Measurements from ENCODE around the gene PRRT1.

The PRRT1 gene

DNA sequence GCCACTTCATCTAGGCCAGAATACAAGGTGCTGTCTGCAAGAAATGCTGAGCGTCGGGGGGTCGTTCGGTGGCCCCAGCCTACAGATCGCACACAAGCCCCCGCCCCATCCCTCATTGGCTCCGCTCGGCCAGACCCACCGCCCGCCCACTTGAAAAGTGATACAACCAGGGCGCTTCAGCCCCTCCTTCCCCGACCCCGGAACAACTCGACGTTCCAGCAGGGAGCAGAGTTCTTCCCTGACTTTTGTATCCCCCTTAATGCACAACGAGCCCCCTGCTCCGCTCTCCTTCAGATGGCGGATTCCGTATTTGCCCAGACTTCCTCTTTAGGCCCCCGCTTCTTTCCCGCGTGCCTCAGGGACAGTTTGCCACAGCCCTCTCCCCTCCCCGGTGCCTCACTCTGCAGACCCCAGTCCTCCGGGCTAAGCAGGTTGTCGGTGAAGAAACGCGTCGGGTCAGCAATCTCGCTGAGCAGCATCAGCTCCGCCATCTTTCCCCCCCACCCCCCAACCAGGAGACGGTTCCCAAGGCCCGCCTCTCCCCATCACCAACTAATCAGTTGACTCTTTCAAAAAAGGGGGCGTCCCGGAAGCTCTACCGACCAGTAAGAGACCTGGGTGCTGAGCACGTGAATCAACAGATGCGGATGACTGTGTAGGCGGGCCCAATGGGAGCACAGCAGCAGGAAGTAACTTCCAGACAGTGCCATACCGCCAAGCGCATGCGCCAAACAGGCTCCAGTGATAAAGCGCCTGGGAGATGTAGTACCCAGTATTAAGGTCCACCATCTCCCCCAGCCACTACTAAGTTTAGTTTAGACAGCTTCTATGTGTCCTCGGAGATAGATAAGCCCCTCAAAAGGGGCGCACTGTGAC lies 23.8 kb downstream of the PRRT1 start, which contains the start of gene ATF6B:
Gene ATF6B, minus strand, starts transcription at position 530 of the 876 bp plus-strand sequence. Its CDS starts 39 bp downstream, at position 491.
- peak; percentile 86 to 92 for DNase-seq (ENCODE audit: low read depth in 1 of 2, low spot score in 1 of 2)

DNA sequence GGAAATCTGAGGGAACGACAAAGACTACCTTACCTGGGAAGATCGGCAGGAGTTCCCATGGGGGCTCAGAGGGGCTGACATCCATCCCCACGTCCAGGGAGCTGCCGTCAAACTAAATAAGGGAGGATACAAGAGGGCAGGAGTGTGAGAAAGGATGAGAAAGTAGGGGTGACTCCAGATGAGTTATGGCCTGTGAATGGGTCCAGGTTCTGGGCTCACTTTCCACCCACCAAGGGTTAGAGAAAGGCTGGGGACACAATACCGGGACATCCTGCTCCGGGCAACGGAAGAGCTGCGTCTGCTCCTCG lies 24.4 kb downstream of the PRRT1 start:
- DNase-seq (ENCODE audit: low read depth in 1 of 2, low spot score in 1 of 2) = no peak

DNA sequence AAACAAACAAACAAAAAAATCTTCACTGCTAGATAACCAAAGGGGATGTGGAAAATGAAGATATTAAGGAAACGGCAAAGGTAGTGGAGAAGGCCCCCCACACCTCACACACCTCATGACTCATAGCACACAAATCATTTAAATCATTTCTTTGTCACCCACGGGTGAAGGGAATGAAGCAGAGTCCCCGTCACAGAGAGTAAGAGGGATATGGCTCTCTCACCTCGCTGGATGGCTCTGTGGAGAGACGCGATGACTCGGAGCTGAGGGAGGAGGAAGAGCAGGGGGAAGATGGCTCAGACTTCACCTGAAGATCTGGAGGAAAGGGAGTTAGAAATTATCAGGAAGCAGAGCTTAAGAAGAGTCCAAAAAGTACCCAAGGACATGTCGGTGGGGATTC lies 24.9 kb downstream of the PRRT1 start:
- DNase-seq (ENCODE audit: low read depth in 1 of 2, low spot score in 1 of 2) = no peak

DNA sequence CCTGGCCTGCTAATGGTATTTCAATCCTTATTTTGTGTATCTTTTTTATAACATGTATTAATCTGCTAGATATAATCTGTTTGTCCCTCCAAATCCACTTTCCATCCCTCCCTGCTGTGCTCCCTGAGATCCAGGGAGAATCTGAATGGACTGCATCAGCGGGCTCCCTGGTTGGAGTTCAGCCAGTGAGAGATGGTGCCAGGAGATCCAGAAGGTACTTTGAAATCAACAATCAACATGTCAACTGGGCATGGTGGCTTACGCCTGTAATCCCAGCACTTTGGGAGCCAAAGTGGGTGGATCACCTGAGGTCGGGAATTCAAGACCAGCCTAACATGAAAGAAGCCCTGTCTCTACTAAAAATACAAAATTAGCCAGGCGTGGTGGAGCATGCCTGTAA lies 28.1 kb downstream of the PRRT1 start:
- DNase-seq (ENCODE audit: low read depth in 1 of 2, low spot score in 1 of 2) = no peak

DNA sequence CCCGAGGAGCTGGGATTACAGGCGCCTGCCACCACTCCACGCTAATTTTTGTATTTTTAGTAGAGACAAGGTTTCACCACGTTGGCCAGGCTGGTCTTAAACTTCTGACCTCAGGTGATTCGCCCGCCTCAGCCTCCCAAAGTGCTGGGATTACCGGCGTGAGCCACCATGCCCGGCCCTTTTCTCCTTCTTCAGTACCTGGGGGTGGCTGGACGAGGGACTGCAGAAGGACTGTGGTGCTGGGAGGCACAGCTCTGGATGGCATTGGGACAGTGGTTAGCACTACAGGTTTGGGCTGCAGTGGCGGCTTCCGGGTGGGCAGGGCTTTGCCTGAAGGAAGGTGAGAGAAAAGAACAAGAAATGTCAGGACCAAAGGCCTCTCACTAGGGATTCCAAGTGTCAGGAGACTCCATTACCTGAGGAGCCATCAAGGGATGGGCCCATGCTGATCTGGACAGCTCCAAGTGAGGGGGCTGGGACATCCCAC lies 31.1 kb downstream of the PRRT1 start:
- no peak for DNase-seq (ENCODE audit: low read depth in 1 of 2, low spot score in 1 of 2)

DNA sequence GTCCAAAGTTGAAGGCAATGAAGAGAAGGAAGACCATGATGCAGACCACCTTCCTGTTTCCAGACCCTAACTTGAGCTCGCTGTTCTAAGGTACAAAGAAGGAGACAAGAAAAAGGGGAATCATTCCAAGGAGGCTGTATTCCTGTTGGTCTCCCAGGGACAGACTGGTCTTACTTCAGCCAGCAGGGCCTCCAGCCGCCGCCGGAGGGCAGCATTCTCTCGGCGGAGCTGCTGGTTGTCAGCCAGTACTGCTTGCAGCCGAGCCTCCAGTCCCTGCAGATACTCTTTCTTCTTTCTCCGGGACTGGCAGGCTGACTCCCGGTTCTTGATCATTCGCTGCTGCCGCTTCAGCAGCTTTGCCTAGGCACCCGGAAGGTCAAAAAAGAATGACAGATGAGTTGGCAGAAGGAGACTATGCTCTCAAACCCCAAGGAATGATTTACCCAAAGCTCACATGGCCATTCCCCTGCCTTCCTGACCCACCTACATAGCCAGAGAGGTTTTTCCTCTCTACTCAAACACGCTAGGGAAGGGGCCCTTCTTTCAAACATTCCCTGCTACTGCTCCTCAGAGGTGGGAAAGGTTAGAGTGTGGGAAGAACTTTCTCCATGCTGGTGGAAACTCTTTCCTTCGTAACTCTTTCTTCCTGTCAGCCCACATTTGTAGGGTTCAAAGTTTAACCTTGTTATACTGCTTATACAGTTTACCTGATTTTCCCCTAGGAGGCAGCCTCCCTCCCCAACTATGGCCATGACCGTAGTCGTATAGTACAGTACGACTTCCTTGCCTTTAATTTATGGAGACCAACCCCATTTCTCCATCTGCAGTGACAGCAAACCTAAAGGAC lies 32.7 kb downstream of the PRRT1 start:
- peak; percentile 32 to 51 for DNase-seq (ENCODE audit: low read depth in 1 of 2, low spot score in 1 of 2)

DNA sequence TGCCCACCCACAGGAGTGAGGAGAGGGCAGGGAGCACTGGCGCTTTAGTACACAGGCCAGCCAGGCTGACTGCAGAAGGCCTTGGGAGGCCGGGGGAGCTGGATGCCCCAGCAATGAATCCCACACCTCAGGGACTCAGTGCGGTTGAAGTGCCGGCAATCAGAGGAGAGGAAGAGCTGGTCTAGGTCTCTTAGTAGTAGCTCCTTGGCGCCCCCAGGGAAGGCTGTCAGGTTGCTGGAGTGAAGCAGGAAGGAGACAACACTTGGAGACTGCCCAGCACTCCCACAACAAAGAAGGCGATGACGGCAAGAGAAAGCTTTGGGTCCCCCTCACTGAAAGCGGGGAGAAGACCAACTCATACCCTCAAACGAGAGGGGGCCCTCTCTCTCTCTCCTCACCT lies 34.3 kb downstream of the PRRT1 start:
- no peak for DNase-seq (ENCODE audit: low read depth in 1 of 2, low spot score in 1 of 2)

DNA sequence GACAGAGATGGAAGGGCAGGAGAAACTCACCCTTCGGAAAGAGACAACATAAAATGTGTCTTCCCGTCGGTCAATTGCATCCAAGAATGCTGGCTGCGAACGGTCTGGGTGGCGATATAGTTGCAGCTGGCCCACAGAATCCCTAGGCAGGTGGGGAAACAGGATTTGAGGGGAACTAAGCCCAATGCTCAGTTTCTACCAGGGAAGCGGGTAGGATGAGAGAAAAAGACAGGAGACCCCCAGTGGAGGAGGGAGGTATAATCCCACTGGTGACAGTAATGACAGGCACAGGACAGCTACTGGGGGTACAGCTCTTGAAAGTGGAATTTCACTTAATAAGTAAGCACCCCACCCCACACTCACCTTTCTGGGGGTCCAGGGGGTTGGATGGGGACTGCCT lies 35.1 kb downstream of the PRRT1 start:
- no peak for DNase-seq (ENCODE audit: low read depth in 1 of 2, low spot score in 1 of 2)

DNA sequence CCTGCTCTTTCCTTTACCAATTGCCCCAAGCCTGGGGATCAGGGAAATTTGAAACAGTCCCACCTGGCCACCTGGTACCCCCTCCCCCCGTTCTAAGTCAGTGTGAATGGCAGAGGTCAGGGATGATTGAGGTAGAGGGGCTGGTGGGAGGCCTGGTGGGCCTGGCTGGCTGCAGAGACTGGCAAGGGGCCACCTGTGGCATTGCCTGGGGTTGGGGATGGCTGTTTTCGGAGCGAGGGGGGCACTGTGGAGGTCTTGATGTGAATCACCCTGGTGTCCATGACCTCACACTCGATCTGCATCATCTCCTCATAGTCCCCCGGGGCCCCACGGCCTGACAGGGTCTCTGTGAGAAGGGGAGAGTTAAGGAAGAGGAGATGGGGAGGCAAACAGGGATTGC lies 36.1 kb downstream of the PRRT1 start:
- no peak for DNase-seq (ENCODE audit: low read depth in 1 of 2, low spot score in 1 of 2)

DNA sequence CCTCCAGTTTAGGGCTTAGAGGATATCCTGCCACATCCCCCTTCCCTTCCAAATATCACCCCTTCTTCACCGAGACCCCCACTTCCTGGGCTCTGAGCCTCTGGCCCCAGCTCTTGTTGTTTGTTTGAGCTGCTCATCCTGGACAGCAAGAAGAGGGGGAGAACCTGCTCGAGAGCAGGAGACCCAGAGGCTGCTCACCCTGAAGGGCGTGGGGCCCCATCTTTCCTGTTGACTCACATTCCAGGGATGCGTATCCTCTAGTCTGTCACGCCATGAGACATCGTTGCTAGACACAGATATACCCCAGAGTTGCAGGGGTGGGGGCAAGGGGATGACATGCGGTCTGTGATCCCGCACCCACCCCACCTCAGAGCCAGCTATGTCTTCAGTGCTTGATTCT lies 36.9 kb downstream of the PRRT1 start:
- no peak for DNase-seq (ENCODE audit: low read depth in 1 of 2, low spot score in 1 of 2)

DNA sequence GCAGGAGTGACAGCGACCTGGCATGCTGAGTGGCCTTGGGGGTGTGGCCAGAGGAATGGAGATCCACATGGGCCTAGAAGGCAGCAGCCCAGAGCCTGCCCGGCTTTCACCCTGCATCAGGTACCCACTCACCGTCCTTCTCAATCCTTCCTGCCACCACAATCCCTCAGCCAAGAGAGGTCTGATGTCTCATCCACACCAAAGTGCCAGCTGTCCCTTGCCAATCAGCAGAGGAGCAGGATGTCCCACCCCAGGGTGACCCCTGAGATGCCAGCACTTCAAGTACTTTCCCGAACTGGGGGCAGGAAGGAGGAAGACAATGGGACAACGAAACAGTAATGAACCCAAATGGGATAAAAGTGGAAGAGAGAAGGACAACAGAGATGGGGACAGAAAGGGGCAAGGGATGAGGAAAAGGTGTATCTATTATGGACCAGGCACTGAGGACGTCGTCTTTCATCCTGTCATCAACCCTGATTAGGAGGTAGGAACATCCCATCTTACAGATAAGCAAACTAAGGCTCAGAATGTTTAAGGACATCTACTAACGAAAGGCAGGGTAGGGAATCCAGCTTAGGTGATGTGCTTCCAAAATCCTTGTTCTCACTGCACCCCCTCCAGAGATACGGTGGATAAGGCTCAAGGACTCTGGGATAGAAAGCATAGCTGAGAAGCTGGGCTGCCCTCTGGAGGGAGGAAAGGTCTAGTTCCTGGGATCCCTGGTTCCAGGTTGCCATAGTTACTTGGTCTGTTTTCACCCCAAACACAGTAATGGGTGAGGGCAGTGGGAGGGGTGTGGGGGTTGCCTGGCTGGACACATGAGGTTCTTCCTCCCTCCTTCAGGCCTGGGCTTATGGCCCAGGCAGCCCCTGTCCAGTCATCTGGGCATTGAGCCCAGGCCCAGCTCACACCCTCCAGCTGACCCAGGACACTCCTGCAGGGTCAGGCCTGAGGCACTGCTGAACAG lies 38.1 kb downstream of the PRRT1 start:
- no peak for DNase-seq (ENCODE audit: low read depth in 1 of 2, low spot score in 1 of 2)

DNA sequence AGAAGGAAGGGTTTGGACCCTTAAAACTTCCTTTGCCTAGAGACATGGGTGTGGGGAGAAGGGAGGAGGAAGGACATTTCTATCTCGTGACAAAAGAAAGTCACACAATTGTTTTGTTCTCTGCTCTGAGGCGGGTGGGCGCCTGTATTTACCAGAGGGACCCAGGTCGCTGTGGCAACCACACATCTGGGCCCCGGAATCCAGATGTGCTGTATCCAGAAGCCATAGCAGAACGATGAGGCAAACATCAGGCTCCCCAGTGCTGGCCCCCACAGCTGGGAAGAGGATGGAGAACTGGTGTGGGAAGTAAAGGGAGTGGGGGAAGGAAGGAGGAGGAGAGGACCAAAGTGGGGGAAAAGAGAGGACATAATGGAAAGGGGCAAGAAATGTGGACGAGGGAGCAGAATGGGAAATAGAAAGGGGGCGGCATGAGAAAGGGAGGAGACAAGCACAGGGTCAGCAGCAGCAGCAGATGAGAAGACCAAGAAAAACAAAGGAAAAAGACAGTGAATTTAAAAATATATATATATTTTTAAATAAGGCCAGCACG lies 39.2 kb downstream of the PRRT1 start:
- no peak for DNase-seq (ENCODE audit: low read depth in 1 of 2, low spot score in 1 of 2)

DNA sequence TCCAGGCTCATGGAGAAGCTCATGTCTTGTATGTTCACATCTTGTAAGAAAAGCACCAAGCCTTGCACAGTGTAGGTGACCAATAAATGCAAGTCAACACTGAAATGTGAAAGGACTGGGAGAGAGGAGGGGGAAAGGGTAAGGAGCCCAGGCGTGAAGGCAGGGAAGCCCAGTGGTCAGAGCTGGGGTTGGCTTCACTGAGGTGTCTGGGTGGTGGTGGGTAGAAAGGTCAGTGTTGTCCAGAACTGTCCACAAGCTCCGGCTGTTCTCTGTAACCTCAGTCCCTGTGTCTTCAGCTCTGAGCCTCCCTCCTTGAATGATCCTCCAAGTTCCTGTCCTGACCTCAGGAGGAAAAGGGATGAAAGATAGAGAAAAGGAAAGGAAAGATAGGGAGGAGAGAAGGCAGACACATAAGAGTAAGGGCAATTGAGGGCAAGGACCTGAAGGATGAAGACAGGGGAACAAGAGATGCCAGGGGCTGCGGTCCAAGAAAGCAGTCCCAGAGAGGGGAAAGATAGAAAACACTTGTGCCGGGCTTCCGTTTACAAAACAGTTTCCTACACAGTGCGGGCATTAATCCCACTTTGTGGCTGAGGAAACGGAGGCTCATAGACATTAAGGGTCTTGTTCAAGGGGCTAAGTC lies 40.2 kb downstream of the PRRT1 start:
- DNase-seq (ENCODE audit: low read depth in 1 of 2, low spot score in 1 of 2) = no peak

DNA sequence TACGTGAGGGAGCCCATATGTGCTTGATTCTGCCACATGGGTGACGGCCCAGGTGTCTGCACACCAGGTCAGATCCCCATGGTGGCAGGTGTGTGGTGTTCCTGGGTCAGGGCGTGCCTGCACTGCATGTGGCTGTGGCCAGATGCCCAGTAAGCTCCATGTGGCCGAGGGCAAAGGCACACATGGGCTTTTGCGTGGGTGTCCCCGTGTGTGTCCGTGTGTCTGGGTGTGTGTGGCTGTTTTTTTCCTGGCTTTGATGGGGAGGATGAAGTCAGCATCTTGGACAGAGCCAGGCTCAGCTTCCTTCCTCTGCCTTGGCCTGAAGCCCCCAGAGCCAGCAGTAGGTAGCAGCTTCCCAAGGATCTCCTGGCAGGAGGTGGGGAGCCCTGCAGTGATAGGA lies 41.1 kb downstream of the PRRT1 start:
- no peak for DNase-seq (ENCODE audit: low read depth in 1 of 2, low spot score in 1 of 2)

DNA sequence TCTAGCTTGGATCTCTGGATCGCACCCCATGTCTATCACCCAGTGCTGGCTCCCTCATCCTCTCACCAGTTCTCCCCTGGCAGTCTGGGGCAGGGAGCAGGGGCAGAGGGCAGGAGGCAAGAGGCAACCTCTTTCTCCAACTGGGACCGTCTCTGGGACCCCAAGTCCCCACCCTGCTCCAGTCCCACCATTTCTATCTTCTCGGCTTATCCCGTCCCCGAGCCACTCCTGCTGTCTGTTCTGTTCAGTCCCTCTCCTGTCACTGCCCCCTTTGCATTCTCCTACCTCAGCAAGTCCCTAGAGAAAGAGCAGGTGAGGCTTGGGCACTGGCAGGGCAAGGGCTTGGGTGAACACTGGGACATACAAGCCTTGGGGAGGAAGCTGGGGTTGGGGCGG lies 42.0 kb downstream of the PRRT1 start:
- no peak for DNase-seq (ENCODE audit: low read depth in 1 of 2, low spot score in 1 of 2)

DNA sequence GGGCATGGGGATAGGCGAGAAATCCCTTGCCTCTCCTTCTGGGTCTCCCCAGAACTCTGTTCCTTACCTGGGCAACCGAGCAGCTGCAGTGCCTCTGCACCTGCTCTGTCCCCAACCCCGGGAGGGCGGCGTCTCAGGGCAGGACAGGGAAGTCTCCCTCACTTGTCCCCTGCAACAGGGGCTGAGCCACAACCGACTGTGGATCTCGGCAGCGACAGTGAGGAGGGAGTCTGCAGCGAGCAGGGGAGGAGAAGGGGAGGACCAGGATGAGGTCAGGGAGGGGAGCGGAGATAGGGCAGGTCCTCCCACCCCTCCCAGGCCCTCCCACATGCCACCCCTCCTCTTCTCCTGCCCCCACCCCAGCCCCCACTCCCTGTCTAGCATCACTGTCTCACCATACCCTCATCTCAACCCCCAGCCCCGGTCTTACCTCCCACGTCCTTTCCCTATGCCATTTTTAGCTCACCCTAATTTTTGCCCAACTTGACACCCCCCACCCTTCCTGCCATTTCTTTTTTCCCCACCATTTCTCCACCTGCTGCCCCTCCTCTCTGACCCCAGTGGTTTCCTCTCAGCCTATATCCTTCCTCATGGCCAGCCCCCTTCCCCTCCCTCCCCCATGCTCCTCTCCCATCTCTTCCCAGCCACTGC lies 42.5 kb downstream of the PRRT1 start, which contains the start of gene TNXB:
Gene TNXB, minus strand, starts transcription at position 225 of the 651 bp plus-strand sequence. CDS start 11,140 bp downstream, outside the sequence.
- DNase-seq (ENCODE audit: low read depth in 1 of 2, low spot score in 1 of 2) = no peak

DNA sequence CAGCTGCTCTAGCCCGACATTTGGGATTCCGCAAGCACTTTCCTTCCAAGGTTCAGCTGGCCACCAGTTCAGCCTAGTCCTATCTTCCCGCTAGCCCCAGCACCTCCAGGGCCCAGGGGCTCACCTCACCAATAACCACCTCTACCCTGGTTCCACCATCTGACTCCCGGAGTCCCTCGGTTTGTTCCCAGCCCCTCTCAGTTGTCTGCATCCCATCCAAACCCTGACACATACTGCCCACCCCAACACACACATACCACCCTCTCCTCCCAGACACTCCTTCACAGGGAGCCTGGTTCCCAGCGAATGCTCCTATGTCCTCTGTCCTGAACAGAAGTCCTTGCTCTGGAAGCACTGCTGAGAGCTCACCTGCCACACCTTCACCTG lies 43.0 kb downstream of the PRRT1 start:
- no peak for DNase-seq (ENCODE audit: low read depth in 1 of 2, low spot score in 1 of 2)

DNA sequence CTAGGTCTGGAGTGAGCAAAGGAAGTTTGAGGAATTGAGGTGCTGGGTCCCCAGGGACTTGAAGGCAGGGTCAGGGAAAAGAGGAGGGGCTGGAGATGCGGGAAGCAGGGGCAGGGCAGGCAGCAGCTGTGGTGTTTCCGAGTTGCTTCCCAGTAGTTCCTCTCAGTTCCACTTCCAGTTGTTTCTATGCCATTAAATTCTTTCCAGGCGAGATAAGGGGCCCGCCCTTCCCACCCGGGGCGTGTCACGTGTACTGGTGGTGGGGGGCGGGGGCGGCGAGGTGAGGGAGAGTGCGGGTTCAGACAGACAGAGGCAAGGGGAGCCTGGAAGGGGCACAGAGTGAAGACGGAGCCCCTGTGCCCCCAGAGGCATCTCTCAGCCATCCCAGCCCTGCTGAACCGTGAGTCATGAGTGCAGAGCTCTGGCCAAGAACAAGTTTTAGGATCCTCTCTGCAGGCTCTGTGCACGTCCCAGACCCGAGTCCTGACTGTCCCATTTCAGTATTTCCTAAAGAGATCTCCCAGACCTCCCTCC lies 43.6 kb downstream of the PRRT1 start:
- no peak for DNase-seq (ENCODE audit: low read depth in 1 of 2, low spot score in 1 of 2)

DNA sequence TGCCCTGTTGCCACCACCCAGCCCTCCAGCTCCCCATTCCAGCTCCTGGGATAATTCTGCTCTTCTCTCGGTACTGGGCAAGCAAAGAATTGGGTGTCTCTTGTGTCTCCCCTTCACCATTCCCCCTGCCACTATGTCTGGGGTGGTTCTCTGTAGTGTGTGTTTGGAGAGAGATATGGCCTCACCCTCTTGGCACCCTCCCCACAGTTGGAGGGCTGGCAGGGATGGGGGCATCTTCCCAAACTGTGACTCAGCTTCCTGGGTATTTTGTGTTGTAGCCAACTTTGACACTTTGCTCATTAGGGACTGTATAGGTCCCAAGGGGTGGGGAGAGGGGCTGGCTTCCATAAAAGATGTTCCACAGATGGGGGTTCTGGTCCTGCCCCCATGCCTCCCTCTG lies 44.3 kb downstream of the PRRT1 start:
- no peak for DNase-seq (ENCODE audit: low read depth in 1 of 2, low spot score in 1 of 2)
